HG03135 (cell line): ENCODE data around the gene CASZ1.

Source experiments
- ATAC-seq: cut with Tn5 transposase; IDR thresholded peaks from one replicate; pipeline ENCODE4 v1.9.1; 2021; ENCODE audit warnings: mild to moderate bottlenecking, moderate library complexity; ENCODE audit not compliant: unreplicated experiment

Gene CASZ1, protein sequence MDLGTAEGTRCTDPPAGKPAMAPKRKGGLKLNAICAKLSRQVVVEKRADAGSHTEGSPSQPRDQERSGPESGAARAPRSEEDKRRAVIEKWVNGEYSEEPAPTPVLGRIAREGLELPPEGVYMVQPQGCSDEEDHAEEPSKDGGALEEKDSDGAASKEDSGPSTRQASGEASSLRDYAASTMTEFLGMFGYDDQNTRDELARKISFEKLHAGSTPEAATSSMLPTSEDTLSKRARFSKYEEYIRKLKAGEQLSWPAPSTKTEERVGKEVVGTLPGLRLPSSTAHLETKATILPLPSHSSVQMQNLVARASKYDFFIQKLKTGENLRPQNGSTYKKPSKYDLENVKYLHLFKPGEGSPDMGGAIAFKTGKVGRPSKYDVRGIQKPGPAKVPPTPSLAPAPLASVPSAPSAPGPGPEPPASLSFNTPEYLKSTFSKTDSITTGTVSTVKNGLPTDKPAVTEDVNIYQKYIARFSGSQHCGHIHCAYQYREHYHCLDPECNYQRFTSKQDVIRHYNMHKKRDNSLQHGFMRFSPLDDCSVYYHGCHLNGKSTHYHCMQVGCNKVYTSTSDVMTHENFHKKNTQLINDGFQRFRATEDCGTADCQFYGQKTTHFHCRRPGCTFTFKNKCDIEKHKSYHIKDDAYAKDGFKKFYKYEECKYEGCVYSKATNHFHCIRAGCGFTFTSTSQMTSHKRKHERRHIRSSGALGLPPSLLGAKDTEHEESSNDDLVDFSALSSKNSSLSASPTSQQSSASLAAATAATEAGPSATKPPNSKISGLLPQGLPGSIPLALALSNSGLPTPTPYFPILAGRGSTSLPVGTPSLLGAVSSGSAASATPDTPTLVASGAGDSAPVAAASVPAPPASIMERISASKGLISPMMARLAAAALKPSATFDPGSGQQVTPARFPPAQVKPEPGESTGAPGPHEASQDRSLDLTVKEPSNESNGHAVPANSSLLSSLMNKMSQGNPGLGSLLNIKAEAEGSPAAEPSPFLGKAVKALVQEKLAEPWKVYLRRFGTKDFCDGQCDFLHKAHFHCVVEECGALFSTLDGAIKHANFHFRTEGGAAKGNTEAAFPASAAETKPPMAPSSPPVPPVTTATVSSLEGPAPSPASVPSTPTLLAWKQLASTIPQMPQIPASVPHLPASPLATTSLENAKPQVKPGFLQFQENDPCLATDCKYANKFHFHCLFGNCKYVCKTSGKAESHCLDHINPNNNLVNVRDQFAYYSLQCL (N-terminal part only)

GRCh38 chr1:10796029-10796944 is at the start of gene CASZ1:
Gene CASZ1, minus strand, starts transcription at chr1:10796646. Its CDS starts 102,757 bp downstream, at chr1:10693889.
- ATAC-seq, result no peak

DNA sequence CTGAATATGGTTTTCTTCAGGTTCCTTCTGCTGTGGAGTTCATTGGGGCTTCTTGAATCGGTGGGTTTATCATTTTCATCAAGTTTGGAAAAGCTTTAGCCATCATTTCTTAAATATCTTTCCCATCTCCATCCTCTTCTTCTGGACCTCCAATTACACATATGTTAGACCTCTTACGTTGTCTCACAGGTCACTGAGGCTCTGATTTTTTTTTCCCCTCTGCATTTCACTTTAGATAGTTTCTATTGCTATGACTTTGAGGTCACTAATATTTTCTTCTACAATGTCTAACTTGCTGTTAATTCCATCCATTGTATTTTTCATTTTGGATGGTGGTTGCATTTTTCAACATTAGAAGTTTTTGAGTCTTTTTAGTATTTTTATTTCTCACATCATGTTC is 47.3 kb upstream of the CASZ1 start:
- ATAC-seq, result no peak

DNA sequence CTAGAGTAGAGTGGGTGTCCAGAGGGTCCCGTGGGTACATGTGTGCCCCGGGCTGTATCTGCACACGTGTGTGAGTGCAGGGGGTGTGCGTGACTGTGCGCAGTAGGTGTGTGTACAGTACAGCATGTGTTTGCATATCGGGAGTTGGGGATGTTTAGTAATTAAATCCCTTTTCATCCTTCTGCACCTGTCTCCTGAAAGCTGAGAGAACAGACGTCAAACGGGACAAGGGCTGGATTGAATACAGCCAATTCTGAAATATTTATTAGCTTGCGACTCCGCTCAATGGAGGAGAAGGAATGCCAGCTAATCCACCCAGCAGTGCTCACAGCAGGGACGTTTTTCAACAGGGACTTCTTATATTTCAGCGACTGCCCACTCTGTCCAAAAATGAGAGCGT is 44.7 kb upstream of the CASZ1 start:
- ATAC-seq, result no peak

DNA sequence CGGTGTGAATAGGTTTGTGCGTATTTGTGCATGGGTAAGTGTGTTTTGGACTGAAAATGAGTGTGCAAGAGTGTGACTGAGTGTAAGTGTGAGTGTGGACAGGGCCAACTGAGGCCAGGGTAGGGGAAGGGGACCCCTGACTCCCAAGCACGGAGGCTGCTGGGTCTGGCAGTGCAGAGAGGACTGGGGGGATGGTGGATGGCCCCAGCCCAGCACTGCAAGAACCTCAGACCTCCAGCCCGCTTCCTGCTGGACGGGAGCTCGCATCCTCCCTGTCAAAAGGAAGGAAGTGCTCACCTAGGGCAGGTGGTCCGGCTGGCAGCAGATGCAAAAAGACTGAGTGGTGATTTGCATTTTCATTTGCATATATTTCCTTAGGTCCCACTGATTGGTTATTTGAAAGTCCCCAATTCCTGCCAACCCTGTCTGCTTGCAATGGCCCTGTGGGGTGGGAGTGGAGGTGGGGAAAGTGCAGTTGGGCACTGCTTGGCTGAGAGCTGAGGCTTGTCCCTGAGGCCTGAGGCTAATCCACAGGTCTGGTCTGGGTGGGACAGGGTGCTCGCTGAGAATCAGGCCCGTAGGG is 42.8 kb upstream of the CASZ1 start:
- ATAC-seq, result no peak

DNA sequence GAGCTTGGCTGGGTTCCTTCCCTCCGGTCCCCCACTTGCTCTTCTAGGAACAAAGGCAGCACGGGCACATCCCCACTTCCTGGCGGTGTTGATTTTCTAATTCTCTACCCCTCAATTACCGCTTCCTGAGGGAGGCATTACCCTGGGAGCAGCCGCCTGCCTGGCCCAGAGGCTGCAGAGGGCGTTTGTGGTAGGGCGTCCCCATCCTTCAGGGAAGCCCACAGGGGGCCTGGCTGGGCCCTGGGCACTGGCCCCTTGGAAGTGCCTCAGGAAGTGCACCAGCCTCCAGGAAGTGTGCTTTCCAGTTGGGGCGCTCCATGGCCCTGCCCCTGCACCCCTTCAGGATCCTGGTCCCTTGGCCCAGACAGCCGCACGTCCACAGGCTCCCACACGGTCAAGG is 42.1 kb upstream of the CASZ1 start:
- ATAC-seq, result no peak

DNA sequence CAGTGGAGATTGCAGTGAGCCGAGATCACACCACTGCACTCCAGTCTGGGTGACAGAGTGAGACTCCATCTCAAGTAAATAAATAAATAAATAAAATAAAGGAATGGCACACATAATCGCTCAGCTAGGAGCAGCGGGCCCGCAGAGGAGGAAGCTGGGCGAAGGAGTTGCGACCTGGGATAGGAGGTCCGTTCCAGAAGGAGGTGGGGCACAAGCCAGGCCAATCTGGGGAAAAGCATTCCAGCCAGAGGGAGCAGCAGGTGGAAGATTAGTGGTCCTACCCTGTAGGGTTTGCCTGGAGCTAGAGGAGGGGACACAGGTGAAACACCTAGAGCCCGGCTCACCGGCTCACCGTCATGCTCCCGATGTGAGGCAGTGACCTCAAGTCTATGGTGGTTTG is 40.3 kb upstream of the CASZ1 start:
- no peak for ATAC-seq

DNA sequence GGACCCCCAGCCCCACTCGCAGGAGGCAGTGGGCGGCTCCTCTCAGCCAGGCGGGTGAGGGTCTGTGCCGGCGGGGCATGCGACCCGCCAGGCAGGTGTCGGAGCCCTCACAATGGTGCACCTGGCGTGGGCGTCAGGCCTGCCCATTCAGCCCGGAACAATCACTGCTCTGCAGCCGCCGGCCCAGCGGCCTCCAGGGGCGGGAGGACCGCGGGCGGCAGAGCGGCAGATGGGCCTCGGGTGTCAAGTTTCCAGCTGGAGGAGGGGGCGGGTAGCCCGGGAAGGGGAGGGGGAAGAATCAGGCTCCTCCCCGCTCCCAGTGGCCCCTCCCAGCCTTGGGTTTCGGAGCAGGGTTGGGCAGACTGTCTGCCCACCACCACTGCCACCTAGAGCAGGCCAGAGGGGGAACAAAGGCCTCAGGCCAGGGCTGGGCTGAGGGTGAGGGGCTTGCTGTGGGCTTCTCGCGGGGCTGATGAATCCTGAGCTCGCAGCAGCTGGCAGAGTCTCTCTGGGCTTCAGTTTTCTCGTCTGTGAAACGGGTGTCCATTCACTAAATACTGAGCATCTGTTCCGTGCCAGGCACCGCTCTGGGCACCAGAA is 39.5 kb upstream of the CASZ1 start:
- ATAC-seq, result no peak

DNA sequence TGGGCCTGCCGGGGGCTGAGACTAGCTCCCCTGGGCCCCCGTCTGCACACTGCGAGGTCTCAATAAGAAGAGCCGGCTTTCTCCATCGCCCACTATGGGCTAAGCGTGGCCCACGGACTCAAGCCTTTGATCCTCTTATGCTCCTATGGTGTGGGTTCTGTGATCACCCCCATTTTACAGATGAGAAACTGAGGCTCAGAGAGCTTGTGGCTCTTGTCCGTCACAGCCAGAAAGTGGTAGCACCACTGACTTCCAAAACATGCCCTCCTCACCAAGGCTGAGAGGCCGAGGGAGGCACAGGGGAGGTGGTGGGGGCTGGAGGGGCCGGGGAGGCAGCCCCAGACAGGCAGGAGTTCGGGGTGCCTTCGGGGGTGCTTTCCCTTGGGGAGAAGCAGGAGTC is 39.0 kb upstream of the CASZ1 start:
- no peak for ATAC-seq

DNA sequence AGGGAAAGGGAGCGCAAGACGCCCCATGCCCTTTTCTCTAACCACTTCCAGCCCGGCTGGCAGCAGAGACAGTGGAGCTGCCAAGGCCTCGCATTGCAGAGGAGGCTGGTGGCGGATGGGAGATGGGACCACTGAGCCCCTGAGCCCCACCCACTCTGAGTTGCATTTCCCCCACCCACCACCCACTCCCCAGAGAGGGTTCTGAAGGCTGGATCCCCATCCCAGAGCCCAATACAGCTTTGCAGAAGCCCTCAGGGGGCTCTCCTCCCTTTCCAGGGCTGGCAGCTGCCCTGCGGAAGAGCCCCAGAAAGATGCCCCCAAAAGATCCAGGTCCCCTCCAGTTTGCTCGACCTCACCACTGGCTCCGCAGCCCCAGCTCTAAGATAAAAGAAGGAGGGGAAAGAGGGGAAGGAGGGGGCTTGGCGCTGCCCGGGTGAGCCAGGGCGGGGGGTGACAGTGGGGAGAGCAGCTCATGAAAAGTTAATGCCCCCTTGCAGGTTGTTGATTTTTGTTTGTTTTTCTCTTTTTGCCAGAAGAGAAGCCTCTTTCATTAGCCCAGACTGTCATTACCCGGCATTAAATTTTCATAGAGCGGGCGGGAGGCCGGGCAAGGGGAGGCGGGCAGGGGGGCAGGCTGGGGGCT is 38.4 kb upstream of the CASZ1 start:
- ATAC-seq, result no peak

DNA sequence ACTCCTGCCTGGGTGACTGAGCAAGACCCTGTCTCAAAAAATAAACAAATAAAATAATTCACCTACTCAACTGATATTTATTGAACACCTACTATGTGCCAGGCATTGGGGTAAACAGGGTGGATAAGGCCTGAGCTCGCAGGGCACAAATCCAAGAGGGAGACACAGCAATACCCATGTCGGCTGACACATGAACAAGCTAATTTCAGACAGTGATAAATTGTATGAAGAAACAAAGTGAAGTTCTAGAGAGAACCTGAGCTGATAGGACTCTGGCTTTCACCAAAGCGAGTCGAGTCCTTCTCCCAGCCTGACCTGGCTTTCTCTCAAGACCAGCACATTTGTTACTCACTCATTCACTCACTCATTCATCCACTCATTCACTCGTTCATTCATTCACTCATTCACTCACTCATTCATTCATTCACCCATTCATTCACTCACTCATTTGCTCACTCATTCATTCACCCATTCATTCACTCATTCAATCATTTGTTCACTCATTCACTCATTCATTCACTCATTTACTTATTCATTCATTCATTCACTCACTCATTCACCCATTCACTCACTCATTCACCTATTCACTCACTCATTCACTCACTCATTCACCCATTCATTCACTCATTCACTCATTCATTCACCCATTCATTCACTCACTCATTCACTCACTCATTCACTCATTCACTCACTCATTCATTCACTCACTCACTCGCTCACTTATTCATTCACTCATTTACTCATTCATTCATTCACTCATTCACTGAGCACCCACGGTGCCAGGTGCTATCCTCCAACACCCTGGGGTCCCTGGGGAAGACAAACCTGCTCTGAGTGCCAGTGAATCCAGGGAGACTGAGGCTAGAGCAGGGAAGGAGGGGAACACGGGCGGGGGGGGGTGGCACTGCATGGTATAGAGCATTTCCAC is 37.4 kb upstream of the CASZ1 start:
- no peak for ATAC-seq

- ATAC-seq, result no peak
Observed at GRCh38 chr1:10832703-10833102, 36.3 kb upstream of the CASZ1 start.

- ATAC-seq, result no peak
Observed at GRCh38 chr1:10830961-10831668, 34.7 kb upstream of the CASZ1 start.

- no peak for ATAC-seq
Observed at GRCh38 chr1:10829965-10830515, 33.6 kb upstream of the CASZ1 start.

DNA sequence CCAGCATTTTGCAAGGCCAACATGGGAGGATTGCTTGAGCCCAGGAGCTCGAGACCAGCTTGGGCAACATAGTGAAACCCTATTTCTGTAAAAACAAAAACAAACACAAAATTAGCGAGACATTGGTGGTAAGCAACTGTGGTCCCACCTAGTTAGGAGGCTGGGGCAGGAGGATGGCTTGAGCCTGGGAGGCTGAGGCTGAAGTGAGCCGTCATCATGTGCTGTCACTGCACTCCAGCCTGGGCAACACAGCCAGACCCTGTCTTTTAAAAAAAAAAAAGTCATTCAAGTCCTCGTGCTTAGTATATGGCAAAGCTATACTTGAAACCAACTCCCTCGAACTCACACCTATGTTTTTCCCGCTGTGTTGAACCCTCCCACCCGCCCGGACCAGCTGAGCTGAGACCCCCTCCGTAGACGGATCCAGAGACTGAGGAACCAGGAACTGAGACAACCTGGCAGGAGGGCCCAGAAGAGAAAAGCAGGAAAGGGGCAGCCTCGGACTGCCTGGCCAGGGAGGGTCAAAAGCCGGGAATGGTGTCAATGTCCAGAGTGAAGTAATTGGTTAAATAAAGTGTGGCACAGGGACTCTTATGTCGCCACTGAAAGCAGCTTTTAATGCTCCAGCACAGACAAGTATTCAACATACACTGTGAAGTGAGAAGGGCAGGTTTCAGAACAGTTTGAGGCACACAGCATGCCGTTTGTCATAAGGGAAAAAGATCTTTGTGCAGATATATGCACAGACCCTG is 32.8 kb upstream of the CASZ1 start:
- no peak for ATAC-seq

DNA sequence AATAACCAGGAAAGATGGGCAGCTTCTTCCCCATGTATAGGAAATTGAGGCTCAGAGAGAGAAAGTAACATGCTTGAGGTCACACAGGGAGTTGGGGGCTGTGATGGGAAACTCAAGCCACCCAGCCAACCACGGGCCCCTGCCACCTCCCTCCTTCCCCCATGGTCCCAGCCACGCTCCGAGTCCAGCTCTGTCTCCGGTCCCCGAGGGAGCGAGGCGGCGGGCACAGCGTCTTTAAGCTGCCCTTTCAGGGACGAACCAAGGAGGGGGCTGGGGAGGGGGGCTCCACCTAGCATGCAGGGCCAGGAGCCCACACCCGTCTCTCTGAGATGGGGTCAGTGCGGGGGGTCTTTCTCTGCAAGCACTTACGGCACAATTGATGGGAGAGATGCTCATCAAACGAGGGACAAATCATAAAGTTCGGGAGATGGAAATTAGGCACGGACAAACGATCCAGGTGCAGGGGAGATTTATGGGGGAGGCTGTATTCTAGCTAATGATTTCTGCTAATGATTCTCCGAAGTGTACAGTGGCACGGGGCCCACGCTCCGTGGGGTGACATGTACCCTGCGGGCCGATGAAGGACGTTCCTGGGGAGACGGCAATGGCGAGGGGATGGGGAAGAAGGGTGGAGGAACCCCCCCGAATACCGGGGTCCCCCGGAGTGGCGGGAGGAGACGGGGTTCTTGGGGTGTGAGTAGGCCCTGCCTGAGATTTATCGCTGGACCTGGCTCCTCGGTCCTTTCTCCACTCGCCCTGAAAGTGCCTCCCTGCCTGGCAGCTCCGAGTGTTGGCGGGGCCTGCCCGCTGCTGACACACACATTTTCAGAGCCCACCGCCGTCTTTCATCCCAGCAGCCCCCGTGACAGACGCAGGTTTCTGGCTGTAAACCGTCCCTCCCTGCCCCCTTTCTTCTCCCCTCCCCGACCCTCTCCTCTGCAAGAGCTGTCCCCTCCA is 31.2 kb upstream of the CASZ1 start:
- no peak for ATAC-seq
